ENCODE measurements around the gene CCL21. TPM values are rescaled to one million over a fixed set of nuclear protein-coding genes. Genes with fewer than 3 reads are reported as not detected.

The CCL21 gene
- total RNA-seq, 1 donor from 2014 or later: not detected

GRCh38 chr9:34674440-34674839 is 35.5 kb downstream of the CCL21 start:
- Mint-ChIP-seq H3K9me3 (ENCODE audit: unreplicated experiment) (peaks cover 7% of the 10 kb centered on the region), H3K27ac (ENCODE audit: unreplicated experiment) (peak overlapping the region; percentile 31), H3K36me3 (ENCODE audit: unreplicated experiment) (peaks cover 2% of the 10 kb centered on the region), H3K4me1 (ENCODE audit: low read depth, unreplicated experiment) (peaks cover 11% of the 10 kb centered on the region), H3K4me3 (ENCODE audit: unreplicated experiment) (peak overlapping the region; percentile 71), H3K27me3 (ENCODE audit: unreplicated experiment) (no peaks in the 10 kb centered on the region)
- no peak for DNase-seq
- TF ChIP-seq, protein P1, sequence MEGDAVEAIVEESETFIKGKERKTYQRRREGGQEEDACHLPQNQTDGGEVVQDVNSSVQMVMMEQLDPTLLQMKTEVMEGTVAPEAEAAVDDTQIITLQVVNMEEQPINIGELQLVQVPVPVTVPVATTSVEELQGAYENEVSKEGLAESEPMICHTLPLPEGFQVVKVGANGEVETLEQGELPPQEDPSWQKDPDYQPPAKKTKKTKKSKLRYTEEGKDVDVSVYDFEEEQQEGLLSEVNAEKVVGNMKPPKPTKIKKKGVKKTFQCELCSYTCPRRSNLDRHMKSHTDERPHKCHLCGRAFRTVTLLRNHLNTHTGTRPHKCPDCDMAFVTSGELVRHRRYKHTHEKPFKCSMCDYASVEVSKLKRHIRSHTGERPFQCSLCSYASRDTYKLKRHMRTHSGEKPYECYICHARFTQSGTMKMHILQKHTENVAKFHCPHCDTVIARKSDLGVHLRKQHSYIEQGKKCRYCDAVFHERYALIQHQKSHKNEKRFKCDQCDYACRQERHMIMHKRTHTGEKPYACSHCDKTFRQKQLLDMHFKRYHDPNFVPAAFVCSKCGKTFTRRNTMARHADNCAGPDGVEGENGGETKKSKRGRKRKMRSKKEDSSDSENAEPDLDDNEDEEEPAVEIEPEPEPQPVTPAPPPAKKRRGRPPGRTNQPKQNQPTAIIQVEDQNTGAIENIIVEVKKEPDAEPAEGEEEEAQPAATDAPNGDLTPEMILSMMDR (IDR thresholded peaks at IDR 0.05; ENCODE audit: partially characterized antibody, unreplicated experiment): no peak

GRCh38 chr9:34671307-34671706 is 38.6 kb downstream of the CCL21 start:
- Mint-ChIP-seq H3K9me3 (ENCODE audit: unreplicated experiment) (peaks cover 6% of the 10 kb centered on the region), H3K27me3 (ENCODE audit: unreplicated experiment) (no peaks in the 10 kb centered on the region)
- TF ChIP-seq, protein P1 (IDR thresholded peaks at IDR 0.05; ENCODE audit: partially characterized antibody, unreplicated experiment): no peak

DNA sequence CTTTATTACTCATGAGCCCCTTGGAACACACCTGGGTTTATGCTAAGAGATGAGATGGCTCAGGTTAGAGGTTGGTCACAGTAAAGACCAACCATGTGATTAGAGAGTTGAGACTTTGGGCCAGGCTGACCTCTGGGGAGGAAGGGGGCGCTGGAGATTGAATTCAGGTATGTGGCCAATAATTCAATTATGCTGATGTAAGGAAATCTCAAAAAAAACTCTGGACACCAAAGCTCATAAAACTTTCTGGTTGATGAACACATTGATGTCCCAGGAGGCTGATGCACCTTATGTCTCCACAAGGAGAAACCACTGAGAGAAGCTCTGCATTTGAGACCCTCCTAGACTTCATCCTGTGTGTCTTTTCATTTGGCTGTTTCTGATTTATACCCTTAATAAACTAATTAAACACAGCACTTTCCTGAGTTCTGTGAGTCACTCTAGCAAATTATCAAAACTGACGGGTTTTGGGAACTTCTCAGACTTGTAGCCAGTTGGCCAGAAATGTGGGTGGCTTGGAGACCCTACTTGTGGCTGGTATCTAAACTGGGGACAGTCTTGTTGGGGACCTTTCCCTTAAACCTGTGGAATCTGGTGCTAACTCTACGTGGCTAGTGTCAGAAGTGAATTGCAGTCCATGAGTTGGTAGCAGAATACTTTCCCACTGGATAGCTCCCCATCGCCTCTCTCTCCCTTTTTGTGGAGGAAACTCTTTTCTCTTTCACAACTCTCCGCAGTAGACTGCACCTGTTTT is 40.0 kb downstream of the CCL21 start:
- peaks cover 7% of the 10 kb centered on the region for H3K36me3 Mint-ChIP-seq (ENCODE audit: unreplicated experiment)
- TF ChIP-seq, protein P1 (IDR thresholded peaks at IDR 0.05; ENCODE audit: partially characterized antibody, unreplicated experiment): no peak
- no peak overlapping the region for H3K27ac Mint-ChIP-seq (ENCODE audit: unreplicated experiment)
- no peak overlapping the region for H3K4me3 Mint-ChIP-seq (ENCODE audit: unreplicated experiment)
- no peak for DNase-seq
- H3K4me1 Mint-ChIP-seq (ENCODE audit: low read depth, unreplicated experiment): peaks cover 11% of the 10 kb centered on the region
- peaks cover 6% of the 10 kb centered on the region for H3K9me3 Mint-ChIP-seq (ENCODE audit: unreplicated experiment)
- H3K27me3 Mint-ChIP-seq (ENCODE audit: unreplicated experiment): peaks cover 3% of the 10 kb centered on the region

More at GRCh38 chr9:34671307-34671706, 38.6 kb downstream of the CCL21 start:
- Mint-ChIP-seq H3K4me3 (ENCODE audit: unreplicated experiment) (no peak overlapping the region), H3K27ac (ENCODE audit: unreplicated experiment) (no peak overlapping the region), H3K36me3 (ENCODE audit: unreplicated experiment) (peaks cover 7% of the 10 kb centered on the region), H3K4me1 (ENCODE audit: low read depth, unreplicated experiment) (peaks cover 11% of the 10 kb centered on the region)
- no peak for DNase-seq

DNA sequence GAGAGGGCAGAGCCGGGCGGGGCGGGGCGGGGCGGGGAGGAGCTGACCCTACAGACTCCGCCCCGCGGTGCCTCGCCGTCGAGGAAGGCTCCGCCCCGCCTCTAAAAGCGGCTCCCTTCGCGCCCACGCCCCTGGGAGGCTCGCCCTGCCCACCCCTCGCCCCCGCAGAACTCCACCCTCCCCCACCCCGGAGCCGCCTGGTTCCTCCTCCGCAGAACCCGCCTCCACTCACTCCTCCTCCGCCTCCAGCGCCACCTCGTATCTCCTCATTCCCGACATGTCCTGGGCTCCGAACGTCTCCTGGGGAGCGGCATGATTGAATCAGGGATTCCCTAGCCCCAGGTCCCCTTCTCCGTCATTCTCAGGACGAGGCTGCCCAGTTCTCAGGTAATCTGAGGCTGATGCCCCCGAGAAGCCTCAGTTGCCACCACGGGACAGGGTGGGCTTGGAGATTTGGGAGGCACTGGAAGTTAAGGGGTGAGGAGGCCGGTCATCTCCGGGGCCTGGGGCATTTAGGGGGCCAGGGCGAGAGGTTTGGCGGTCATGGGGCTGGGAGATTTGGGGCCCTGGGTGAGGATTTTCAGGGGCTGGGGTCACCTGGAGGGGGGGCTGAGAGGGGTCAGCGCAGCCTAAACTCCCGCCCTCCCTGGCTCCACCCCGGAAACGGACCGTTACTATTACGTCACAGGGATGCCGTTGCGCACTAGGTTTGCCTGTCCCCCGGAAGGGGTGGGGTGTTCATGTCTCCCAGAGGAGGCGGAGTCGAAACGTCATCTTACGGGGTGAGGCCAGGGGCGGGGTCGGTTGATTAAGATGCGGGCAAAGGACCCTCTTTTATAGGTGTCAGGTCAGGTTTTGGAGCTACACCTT is 44.3 kb downstream of the CCL21 start:
- Mint-ChIP-seq H3K9me3 (ENCODE audit: unreplicated experiment) (peaks cover 10% of the 10 kb centered on the region), H3K27me3 (ENCODE audit: unreplicated experiment) (peaks cover 5% of the 10 kb centered on the region), H3K4me3 (ENCODE audit: unreplicated experiment) (peak overlapping the region; percentile 94), H3K4me1 (ENCODE audit: low read depth, unreplicated experiment) (peaks cover 4% of the 10 kb centered on the region), H3K36me3 (ENCODE audit: unreplicated experiment) (peaks cover 7% of the 10 kb centered on the region), H3K27ac (ENCODE audit: unreplicated experiment) (peak overlapping the region; percentile 72)
- peak; percentile 94 for DNase-seq
- TF ChIP-seq, protein P1 (IDR thresholded peaks at IDR 0.05; ENCODE audit: partially characterized antibody, unreplicated experiment): no peak
